NCI-H146 (cell line): ENCODE data around the gene EIF2AK2.

Experiments used
- DNase-seq: peaks from one replicate; lab custom pipeline; 2025; lab: John Stamatoyannopoulos, UW

Gene EIF2AK2

GRCh38 chr2:37100054-37100453 lies 56.7 kb downstream of the EIF2AK2 start:
- DNase-seq, result no peak

- DNase-seq, result no peak
Measured at GRCh38 chr2:37098416-37099118, 58.2 kb downstream of the EIF2AK2 start.

- DNase-seq, result no peak
Measured at GRCh38 chr2:37096568-37096967, 60.2 kb downstream of the EIF2AK2 start.

GRCh38 chr2:37091873-37092272 lies 64.9 kb downstream of the EIF2AK2 start:
- no peak for DNase-seq

- DNase-seq, result no peak
Measured at GRCh38 chr2:37090019-37090477, 66.7 kb downstream of the EIF2AK2 start.

GRCh38 chr2:37085731-37086147 lies 71.0 kb downstream of the EIF2AK2 start:
- DNase-seq, result no peak

- no peak for DNase-seq
Measured at GRCh38 chr2:37084797-37085196, 72.0 kb downstream of the EIF2AK2 start.

- peak; percentile 98 for DNase-seq
Measured at GRCh38 chr2:37083873-37084794, 72.6 kb downstream of the EIF2AK2 start, which contains the start of the genes GPATCH11 and HEATR5B. Gene GPATCH11, plus strand, starts transcription at chr2:37084518. Its CDS starts 3,864 bp downstream, at chr2:37088382. Gene HEATR5B, minus strand, starts transcription at chr2:37084372. Its CDS starts 958 bp downstream, at chr2:37083414.

- no peak for DNase-seq
Measured at GRCh38 chr2:37080689-37081088, 76.1 kb downstream of the EIF2AK2 start.

- DNase-seq, result no peak
Measured at GRCh38 chr2:37080266-37080665, 76.5 kb downstream of the EIF2AK2 start.

- no peak for DNase-seq
Measured at GRCh38 chr2:37070931-37071330, 85.8 kb downstream of the EIF2AK2 start.

- no peak for DNase-seq
Measured at GRCh38 chr2:37068686-37069085, 88.1 kb downstream of the EIF2AK2 start.

GRCh38 chr2:37061776-37062175 lies 95.0 kb downstream of the EIF2AK2 start:
- DNase-seq, result no peak

- no peak for DNase-seq
Measured at GRCh38 chr2:37061013-37061711, 95.6 kb downstream of the EIF2AK2 start.

- DNase-seq, result no peak
Measured at GRCh38 chr2:37060446-37060845, 96.3 kb downstream of the EIF2AK2 start.

- no peak for DNase-seq
Measured at GRCh38 chr2:37059841-37060240, 96.9 kb downstream of the EIF2AK2 start.

- DNase-seq, result no peak
Measured at GRCh38 chr2:37052600-37053332, 104.0 kb downstream of the EIF2AK2 start.
